Astrocyte (in vitro differentiated cells and primary cell): ENCODE measurements around the gene SUSD5. TPM values are rescaled to one million over a fixed set of nuclear protein-coding genes. Genes with fewer than 3 reads are reported as not detected.

Experiments
- DNase-seq: peaks from one replicate; pipeline ENCODE4 v3.0.0-alpha.2; 2010; ENCODE audit warnings: low read depth
- FAIRE-seq: peaks from 2 replicates; lab custom pipeline; 2011; peaks lifted over from hg19 to GRCh38; lab: Jason Lieb, UNC
- H2AFZ ChIP-seq: 2 replicates; pipeline ENCODE4 v1.6.0; 2012; ENCODE audit warnings: low read depth, low read length, inconsistent platforms
- H3K27ac ChIP-seq: 2 replicates; pipeline ENCODE4 v1.5.1; 2011; ENCODE audit warnings: low read depth, low read length, inconsistent platforms
- H3K27me3 ChIP-seq: 2 replicates; pipeline ENCODE4 v1.6.0; 2011; ENCODE audit warnings: low read length, inconsistent platforms; ENCODE audit not compliant: insufficient read depth
- H3K36me3 ChIP-seq: 2 replicates; pipeline ENCODE4 v1.5.1; 2011; ENCODE audit warnings: low read length, inconsistent platforms; ENCODE audit not compliant: insufficient read depth
- H3K4me1 ChIP-seq: 2 replicates; pipeline ENCODE4 v1.5.1; 2011; ENCODE audit warnings: low read length, inconsistent platforms; ENCODE audit not compliant: insufficient read depth
- H3K4me2 ChIP-seq: 2 replicates; pipeline ENCODE4 v1.6.0; 2012; ENCODE audit warnings: low read length, inconsistent platforms
- H3K4me3 ChIP-seq: 2 replicates; pipeline ENCODE4 v1.5.1; 2011; ENCODE audit warnings: low read depth, mild to moderate bottlenecking, low read length, inconsistent platforms; ENCODE audit not compliant: insufficient read depth
- H3K79me2 ChIP-seq: 2 replicates; pipeline ENCODE4 v1.6.0; 2012; ENCODE audit warnings: mild to moderate bottlenecking, low read length, inconsistent platforms; ENCODE audit not compliant: insufficient read depth
- H3K9ac ChIP-seq: 2 replicates; pipeline ENCODE4 v1.6.0; 2012; ENCODE audit warnings: mild to moderate bottlenecking, low read length, inconsistent platforms
- H3K9me3 ChIP-seq: 2 replicates; pipeline ENCODE4 v1.5.1; 2012; ENCODE audit warnings: low read depth, mild to moderate bottlenecking, low read length, inconsistent platforms; ENCODE audit not compliant: insufficient read depth
- H4K20me1 ChIP-seq: 2 replicates; pipeline ENCODE4 v1.6.0; 2012; ENCODE audit warnings: low read length, inconsistent platforms; ENCODE audit not compliant: insufficient read depth
- H3K27ac Mint-ChIP-seq: one replicate; pipeline ENCODE4 v1.8.0; 2021; ENCODE audit warnings: mild to moderate bottlenecking, mixed read lengths; ENCODE audit not compliant: unreplicated experiment
- H3K27me3 Mint-ChIP-seq: one replicate; pipeline ENCODE4 v1.8.0; 2021; ENCODE audit warnings: low read depth, mixed read lengths; ENCODE audit not compliant: unreplicated experiment
- H3K36me3 Mint-ChIP-seq: one replicate; pipeline ENCODE4 v1.8.0; 2021; ENCODE audit warnings: low read depth, mixed read lengths; ENCODE audit not compliant: unreplicated experiment
- H3K4me1 Mint-ChIP-seq: one replicate; pipeline ENCODE4 v1.8.0; 2021; ENCODE audit warnings: low read depth, mixed read lengths; ENCODE audit not compliant: unreplicated experiment
- H3K4me3 Mint-ChIP-seq: one replicate; pipeline ENCODE4 v1.8.0; 2021; ENCODE audit warnings: mild to moderate bottlenecking, moderate library complexity, mixed read lengths; ENCODE audit not compliant: unreplicated experiment
- H3K9me3 Mint-ChIP-seq: one replicate; pipeline ENCODE4 v1.8.0; 2021; ENCODE audit warnings: mild to moderate bottlenecking, mixed read lengths; ENCODE audit not compliant: unreplicated experiment
- EZH2 ChIP-seq: IDR thresholded peaks from 2 replicates; pipeline ENCODE4 v1.6.1; 2012; ENCODE audit warnings: mild to moderate bottlenecking, low read length, inconsistent platforms; ENCODE audit not compliant: insufficient read depth
- total RNA-seq: library from RNA; stranded (reverse); gene quantifications from 2 replicates; pipeline ENCODE4 v1.2.1, GENCODE V29; 2021
- TF ChIP-seq, protein P1 (sequence below): IDR thresholded peaks from 2 replicates; pipeline ENCODE4 v1.5.1; 2011; ENCODE audit warnings: low read depth, mild to moderate bottlenecking, inconsistent platforms, low read length, moderate library complexity; ENCODE audit not compliant: insufficient read depth

The SUSD5 gene
- total RNA-seq, 1 donor from 2014 or later: 2.8 TPM

DNA sequence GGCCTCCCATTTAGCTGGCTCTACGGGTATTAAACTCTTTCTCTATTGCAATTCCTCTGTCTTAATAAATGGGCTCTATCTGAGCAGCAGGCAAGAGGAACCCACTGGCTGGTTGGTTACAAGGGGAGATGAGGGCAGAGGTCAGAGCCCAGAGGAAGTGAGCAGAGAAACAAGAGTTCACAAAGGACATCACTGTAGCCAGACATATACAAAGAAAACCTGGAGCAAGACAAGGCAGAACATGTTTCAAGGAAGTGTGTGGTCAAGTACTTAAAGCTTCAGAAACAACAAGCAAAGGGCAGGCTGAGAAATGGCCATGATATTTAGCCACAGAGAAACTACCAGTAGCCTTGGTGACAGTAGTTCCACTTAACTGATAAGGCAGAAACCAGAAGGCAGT lies 24.3 kb downstream of the SUSD5 start:
- H3K9me3 Mint-ChIP-seq: no peaks in the 10 kb centered on the region
- Histone ChIP-seq H4K20me1 (no peaks in the 10 kb centered on the region), H3K9ac (no peak overlapping the region), H3K4me2 (no peak overlapping the region), H3K4me3 (no peak overlapping the region), H3K9me3 (no peaks in the 10 kb centered on the region), H3K27ac (no peak overlapping the region), H3K36me3 (no peaks in the 10 kb centered on the region), H3K27me3 (no peaks in the 10 kb centered on the region), H2AFZ (no peak overlapping the region), H3K4me1 (no peaks in the 10 kb centered on the region), H3K79me2 (no peaks in the 10 kb centered on the region)
- no peak for DNase-seq
- H3K4me1 Mint-ChIP-seq: no peaks in the 10 kb centered on the region
- TF ChIP-seq EZH2: no peak
- TF ChIP-seq, protein P1, sequence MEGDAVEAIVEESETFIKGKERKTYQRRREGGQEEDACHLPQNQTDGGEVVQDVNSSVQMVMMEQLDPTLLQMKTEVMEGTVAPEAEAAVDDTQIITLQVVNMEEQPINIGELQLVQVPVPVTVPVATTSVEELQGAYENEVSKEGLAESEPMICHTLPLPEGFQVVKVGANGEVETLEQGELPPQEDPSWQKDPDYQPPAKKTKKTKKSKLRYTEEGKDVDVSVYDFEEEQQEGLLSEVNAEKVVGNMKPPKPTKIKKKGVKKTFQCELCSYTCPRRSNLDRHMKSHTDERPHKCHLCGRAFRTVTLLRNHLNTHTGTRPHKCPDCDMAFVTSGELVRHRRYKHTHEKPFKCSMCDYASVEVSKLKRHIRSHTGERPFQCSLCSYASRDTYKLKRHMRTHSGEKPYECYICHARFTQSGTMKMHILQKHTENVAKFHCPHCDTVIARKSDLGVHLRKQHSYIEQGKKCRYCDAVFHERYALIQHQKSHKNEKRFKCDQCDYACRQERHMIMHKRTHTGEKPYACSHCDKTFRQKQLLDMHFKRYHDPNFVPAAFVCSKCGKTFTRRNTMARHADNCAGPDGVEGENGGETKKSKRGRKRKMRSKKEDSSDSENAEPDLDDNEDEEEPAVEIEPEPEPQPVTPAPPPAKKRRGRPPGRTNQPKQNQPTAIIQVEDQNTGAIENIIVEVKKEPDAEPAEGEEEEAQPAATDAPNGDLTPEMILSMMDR: no peak
- H3K27me3 Mint-ChIP-seq: no peaks in the 10 kb centered on the region
- H3K36me3 Mint-ChIP-seq: no peaks in the 10 kb centered on the region
- H3K27ac Mint-ChIP-seq: no peak overlapping the region
- H3K4me3 Mint-ChIP-seq: no peak overlapping the region
- no peak for FAIRE-seq

DNA sequence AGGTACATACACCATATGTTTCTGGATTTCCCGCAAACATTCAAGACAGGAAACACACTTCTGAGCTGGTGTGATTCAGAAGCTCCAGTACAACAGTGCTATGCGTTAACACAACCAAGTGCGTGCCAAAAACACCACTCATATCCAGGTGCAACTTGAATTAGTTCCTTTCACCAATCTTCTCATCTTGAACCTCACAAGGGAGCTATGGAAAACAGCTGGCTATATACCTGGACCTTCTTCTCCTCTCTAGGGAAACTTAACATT lies 31.3 kb downstream of the SUSD5 start:
- Mint-ChIP-seq H3K4me3 (no peak overlapping the region), H3K27me3 (no peaks in the 10 kb centered on the region), H3K27ac (no peak overlapping the region), H3K36me3 (no peaks in the 10 kb centered on the region), H3K9me3 (peaks cover 6% of the 10 kb centered on the region), H3K4me1 (peaks cover 8% of the 10 kb centered on the region)
- H2AFZ ChIP-seq: no peak overlapping the region
- H3K79me2 ChIP-seq: no peaks in the 10 kb centered on the region
- no peaks in the 10 kb centered on the region for H3K4me1 ChIP-seq
- TF ChIP-seq, protein P1: no peak
- TF ChIP-seq EZH2: no peak
- H3K9ac ChIP-seq: no peak overlapping the region
- no peaks in the 10 kb centered on the region for H3K36me3 ChIP-seq
- H3K4me2 ChIP-seq: peak overlapping the region; percentile 28
- no peak for FAIRE-seq
- no peaks in the 10 kb centered on the region for H3K9me3 ChIP-seq
- H3K4me3 ChIP-seq: no peak overlapping the region
- H3K27me3 ChIP-seq: no peaks in the 10 kb centered on the region
- peak; percentile 41 for DNase-seq
- peak overlapping the region; percentile 5 for H3K27ac ChIP-seq
- H4K20me1 ChIP-seq: no peaks in the 10 kb centered on the region

DNA sequence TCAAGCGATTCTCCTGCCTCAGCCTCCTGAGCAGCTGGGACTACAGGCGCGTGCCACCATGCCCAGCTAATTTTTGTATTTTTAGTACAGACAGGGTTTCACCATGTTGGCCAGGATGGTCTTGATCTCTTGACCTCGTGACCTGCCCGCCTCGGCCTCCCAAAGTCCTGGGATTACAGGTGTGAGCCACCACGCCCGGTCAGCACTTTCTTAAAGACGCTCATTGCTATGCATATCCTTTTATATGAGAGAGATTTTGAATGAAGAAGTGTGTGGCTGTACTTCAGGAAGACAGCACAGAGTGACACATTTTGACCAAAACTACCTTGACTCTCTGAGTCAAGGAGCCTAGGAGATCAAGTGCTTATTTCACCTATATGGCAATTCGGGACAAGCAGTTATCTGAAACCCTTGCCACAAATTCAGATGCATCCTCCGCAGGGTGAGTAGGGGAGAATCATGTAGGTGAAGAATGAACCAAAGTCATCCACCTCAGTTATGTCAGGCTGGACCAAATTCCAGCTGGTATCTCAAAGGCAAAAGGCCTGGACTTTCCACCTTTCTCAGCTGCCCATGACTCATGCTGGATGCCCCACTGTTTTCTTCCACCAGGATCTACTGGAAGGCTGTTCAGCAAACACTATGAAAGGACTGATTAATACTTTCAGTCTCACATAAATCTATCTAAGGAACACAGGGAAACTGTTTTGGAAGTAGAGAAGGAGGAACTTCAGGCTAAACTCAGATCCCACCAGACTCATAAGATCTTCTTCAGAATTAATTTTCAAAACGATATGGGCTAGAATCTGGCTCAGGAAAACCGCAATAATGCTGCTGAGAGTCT lies 31.9 kb downstream of the SUSD5 start:
- H3K9me3 Mint-ChIP-seq: peaks cover 6% of the 10 kb centered on the region
- H3K4me3 ChIP-seq: no peak overlapping the region
- FAIRE-seq: no peak
- no peaks in the 10 kb centered on the region for H3K36me3 Mint-ChIP-seq
- TF ChIP-seq, protein P1: no peak
- TF ChIP-seq EZH2: no peak
- H3K36me3 ChIP-seq: no peaks in the 10 kb centered on the region
- peak overlapping the region; percentile 5 for H3K27ac ChIP-seq
- peak overlapping the region; percentile 28 for H3K4me2 ChIP-seq
- H4K20me1 ChIP-seq: no peaks in the 10 kb centered on the region
- H3K4me3 Mint-ChIP-seq: no peak overlapping the region
- DNase-seq: peak; percentile 25
- no peak overlapping the region for H3K27ac Mint-ChIP-seq
- H3K4me1 Mint-ChIP-seq: peaks cover 8% of the 10 kb centered on the region
- no peaks in the 10 kb centered on the region for H3K9me3 ChIP-seq
- H3K27me3 ChIP-seq: no peaks in the 10 kb centered on the region
- no peaks in the 10 kb centered on the region for H3K4me1 ChIP-seq
- no peaks in the 10 kb centered on the region for H3K79me2 ChIP-seq
- no peak overlapping the region for H2AFZ ChIP-seq
- no peaks in the 10 kb centered on the region for H3K27me3 Mint-ChIP-seq
- H3K9ac ChIP-seq: no peak overlapping the region
